CD8-positive, alpha-beta memory T cell (primary cell): ENCODE data around the gene NOD2. TPM values are rescaled to one million over a fixed set of nuclear protein-coding genes. Genes with fewer than 3 reads are reported as not detected.

Experiments used
- CTCF ChIA-PET: fragments of 350-600 bp; sonication (Branson Sonifier 250); formaldehyde crosslinking; loops from one replicate; lab custom pipeline; 2021; ENCODE audit warnings: antibody characterized with exemption; lab: Charles Lee
- POLR2A ChIA-PET: fragments of 350-600 bp; sonication (Branson Sonifier 250); formaldehyde crosslinking; loops from one replicate; lab custom pipeline; 2021; ENCODE audit warnings: antibody characterized with exemption; lab: Charles Lee
- DNase-seq, 5 donors: peaks; one replicate each; pipeline versions ENCODE4 v3.0.0 to v3.0.0-alpha.2; 2020 to 2022; ENCODE audit warnings: mixed read lengths in 1 of 5
- H3K27ac ChIP-seq: one replicate; pipeline ENCODE4 v1.7.0; 2013; ENCODE audit warnings: low read depth, mild to moderate bottlenecking, low read length, moderate library complexity
- H3K27me3 ChIP-seq: 2 replicates; pipeline ENCODE4 v1.7.0; 2013; ENCODE audit warnings: low read length, mild to moderate bottlenecking; ENCODE audit not compliant: insufficient read depth, poor library complexity, severe bottlenecking
- H3K36me3 ChIP-seq: 2 replicates; pipeline ENCODE4 v1.7.0; 2013; ENCODE audit warnings: mild to moderate bottlenecking, low read length, moderate library complexity; ENCODE audit not compliant: insufficient read depth
- H3K4me1 ChIP-seq: 2 replicates; pipeline ENCODE4 v1.7.0; 2013; ENCODE audit warnings: mild to moderate bottlenecking, low read length, moderate library complexity; ENCODE audit not compliant: insufficient read depth
- H3K4me3 ChIP-seq: 2 replicates; pipeline ENCODE4 v1.7.0; 2013; ENCODE audit warnings: mild to moderate bottlenecking, low read length
- H3K9me3 ChIP-seq: 2 replicates; pipeline ENCODE4 v1.7.0; 2013; ENCODE audit warnings: mild to moderate bottlenecking, low read length
- H3K27ac Mint-ChIP-seq, 8 donors: one replicate each; pipeline ENCODE4 v1.8.0; 2020 to 2021; ENCODE audit warnings: mixed read lengths in 8 of 8, mild to moderate bottlenecking in 6 of 8, inconsistent platforms in 3 of 8, moderate library complexity in 3 of 8
- H3K27me3 Mint-ChIP-seq, 2 donors: one replicate each; pipeline ENCODE4 v1.8.0; 2020 to 2021; ENCODE audit warnings: mixed read lengths in 2 of 2, mild to moderate bottlenecking in 1 of 2, moderate library complexity in 1 of 2
- H3K36me3 Mint-ChIP-seq, 3 donors: one replicate each; pipeline ENCODE4 v1.8.0; 2020 to 2021; ENCODE audit warnings: mixed read lengths in 3 of 3, inconsistent platforms in 1 of 3, mild to moderate bottlenecking in 1 of 3
- H3K4me1 Mint-ChIP-seq, 3 donors: one replicate each; pipeline ENCODE4 v1.8.0; 2020 to 2021; ENCODE audit warnings: mixed read lengths in 3 of 3, inconsistent platforms in 1 of 3, mild to moderate bottlenecking in 1 of 3
- H3K4me3 Mint-ChIP-seq, 7 donors: one replicate each; pipeline ENCODE4 v1.8.0; 2020 to 2021; ENCODE audit warnings: mixed read lengths in 7 of 7, mild to moderate bottlenecking in 6 of 7, moderate library complexity in 4 of 7, inconsistent platforms in 2 of 7
- H3K9me3 Mint-ChIP-seq, 5 donors: one replicate each; pipeline ENCODE4 v1.8.0; 2020 to 2022; ENCODE audit warnings: mixed read lengths in 5 of 5, mild to moderate bottlenecking in 3 of 5, moderate library complexity in 2 of 5, inconsistent platforms in 1 of 5
- polyA plus RNA-seq: library from polyadenylated mRNA; unstranded; fragments of 300-500 nt; fragmentation: Illumina TruSeq; gene quantifications from one replicate; pipeline ENCODE4 v1.2.3, GENCODE V29; 2021
- total RNA-seq, 2 experiments: library from RNA; stranded (reverse); gene quantifications; one replicate each; pipeline ENCODE4 v1.2.3, GENCODE V29; 2021

Gene NOD2
- total and polyA plus RNA-seq, 3 experiments from 2014 or later, result 1.8 to 1.9 (median 1.8) TPM

GRCh38 chr16:50696126-50696525 lies 2.7 kb downstream of the NOD2 start:
- CTCF ChIA-PET, result interaction anchor here (0.7 to 8.1 kb wide), 6 partner anchors 10 to 45 kb away, joined by 3 to 51 read pairs (median 5); partner anchors contain the start of gene CYLD

DNA sequence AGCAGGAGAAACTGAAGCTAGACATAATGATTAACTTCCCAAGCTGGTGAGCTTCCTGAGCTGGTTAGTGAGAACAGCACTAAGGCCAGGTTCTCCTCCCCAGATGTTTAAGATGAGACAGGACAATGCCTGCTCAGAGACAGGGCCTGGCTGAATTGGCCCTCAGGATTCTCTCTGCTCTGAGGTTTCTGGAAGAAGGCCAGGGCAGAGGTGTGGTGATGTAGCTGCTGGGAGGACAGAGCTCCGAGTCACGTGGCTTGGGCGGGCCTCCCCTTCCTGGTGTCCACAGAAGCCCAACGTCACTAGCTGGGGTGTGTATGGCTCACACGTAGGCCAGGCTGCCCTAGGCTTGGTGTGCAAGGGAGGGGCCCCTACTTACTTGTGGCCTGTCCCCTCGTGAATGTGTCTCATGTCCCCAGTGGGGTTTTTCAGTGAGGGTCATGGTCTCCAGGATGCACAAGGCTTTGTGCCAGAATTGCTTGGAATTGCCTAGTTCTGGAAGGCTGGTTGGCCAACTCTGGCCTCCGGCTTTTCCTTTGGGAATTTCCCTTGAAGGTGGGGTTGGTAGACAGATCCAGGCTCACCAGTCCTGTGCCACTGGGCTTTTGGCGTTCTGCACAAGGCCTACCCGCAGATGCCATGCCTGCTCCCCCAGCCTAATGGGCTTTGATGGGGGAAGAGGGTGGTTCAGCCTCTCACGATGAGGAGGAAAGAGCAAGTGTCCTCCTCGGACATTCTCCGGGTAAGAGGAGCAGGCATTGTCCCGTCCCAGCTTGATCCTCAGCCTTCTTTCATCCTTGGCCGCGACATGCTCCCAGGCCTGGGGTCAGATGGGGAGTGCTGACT lies 3.4 kb downstream of the NOD2 start:
- Histone ChIP-seq H3K9me3 (no peaks in the 10 kb centered on the region), H3K4me3 (peak overlapping the region; percentile 1), H3K36me3 (no peaks in the 10 kb centered on the region), H3K27me3 (no peaks in the 10 kb centered on the region), H3K4me1 (peaks cover 57% of the 10 kb centered on the region), H3K27ac (peak overlapping the region; percentile 78)
- H3K4me3 Mint-ChIP-seq, result peak overlapping the region; percentile 86 to 95 (median 93)
- CTCF ChIA-PET, result interaction anchor here (0.7 to 8.1 kb wide), 6 partner anchors 11 to 110 kb away, joined by 3 to 51 read pairs (median 4); partner anchors contain the start of gene CYLD
- H3K4me1 Mint-ChIP-seq, result peaks cover 58 to 75% (median 71%) of the 10 kb centered on the region in 3 donors
- H3K27me3 Mint-ChIP-seq, result peaks cover 0 to 3% of the 10 kb centered on the region in 2 donors
- H3K36me3 Mint-ChIP-seq, result peaks cover 2 to 7% (median 3%) of the 10 kb centered on the region in 3 donors
- POLR2A ChIA-PET, result interaction anchor here (1.3 to 3.7 kb wide), 6 partner anchors 10 to 48 kb away, joined by 3 to 16 read pairs (median 6); partner anchors contain the start of genes CYLD and SNX20
- DNase-seq, result peak in 4 of 5 donors; percentile 30 to 81 (median 52)
- H3K9me3 Mint-ChIP-seq, result no peaks in the 10 kb centered on the region
- peak overlapping the region; percentile 94 to 99 (median 98) for H3K27ac Mint-ChIP-seq

More at GRCh38 chr16:50696126-50696525, 2.7 kb downstream of the NOD2 start:
- Mint-ChIP-seq H3K4me1 (peaks cover 58 to 75% (median 71%) of the 10 kb centered on the region in 3 donors), H3K9me3 (no peaks in the 10 kb centered on the region), H3K4me3 (peak overlapping the region; percentile 14 to 94 (median 86)), H3K36me3 (peaks cover 2 to 5% (median 3%) of the 10 kb centered on the region in 3 donors), H3K27ac (peak overlapping the region; percentile 94 to 99 (median 98)), H3K27me3 (peaks cover 0 to 3% of the 10 kb centered on the region in 2 donors)
- peak overlapping the region; percentile 28 for H3K27ac ChIP-seq
- H3K9me3 ChIP-seq, result no peaks in the 10 kb centered on the region
- DNase-seq, result no peak
- no peak overlapping the region for H3K4me3 ChIP-seq
- no peaks in the 10 kb centered on the region for H3K36me3 ChIP-seq
- POLR2A ChIA-PET, result interaction anchor here (1.5 to 1.9 kb wide), 3 partner anchors 11 to 46 kb away, joined by 5 to 6 read pairs (median 5); partner anchors contain the start of gene CYLD
- H3K4me1 ChIP-seq, result peaks cover 57% of the 10 kb centered on the region
- no peaks in the 10 kb centered on the region for H3K27me3 ChIP-seq

GRCh38 chr16:50697421-50697715 lies 4.0 kb downstream of the NOD2 start:
- no peaks in the 10 kb centered on the region for H3K36me3 ChIP-seq
- no peaks in the 10 kb centered on the region for H3K9me3 ChIP-seq
- H3K4me3 ChIP-seq, result peak overlapping the region; percentile 75
- no peaks in the 10 kb centered on the region for H3K9me3 Mint-ChIP-seq
- H3K27me3 Mint-ChIP-seq, result peaks cover 0 to 3% of the 10 kb centered on the region in 2 donors
- peak overlapping the region; percentile 91 to 97 (median 94) for H3K4me3 Mint-ChIP-seq
- POLR2A ChIA-PET, result interaction anchor here (1.3 to 3.7 kb wide), 5 partner anchors 11 to 47 kb away, joined by 3 to 16 read pairs (median 5); partner anchors contain the start of genes CYLD and SNX20
- CTCF ChIA-PET, result interaction anchor here (1.1 to 8.1 kb wide), 6 partner anchors 11 to 109 kb away, joined by 3 to 51 read pairs (median 4); no protein-coding TSS in a partner anchor
- H3K36me3 Mint-ChIP-seq, result peaks cover 2 to 7% (median 3%) of the 10 kb centered on the region in 3 donors
- H3K4me1 Mint-ChIP-seq, result peaks cover 56 to 74% (median 71%) of the 10 kb centered on the region in 3 donors
- H3K4me1 ChIP-seq, result peaks cover 57% of the 10 kb centered on the region
- H3K27ac Mint-ChIP-seq, result peak overlapping the region; percentile 94 to 99 (median 98)
- no peaks in the 10 kb centered on the region for H3K27me3 ChIP-seq
- DNase-seq, result no peak
- peak overlapping the region; percentile 78 for H3K27ac ChIP-seq

DNA sequence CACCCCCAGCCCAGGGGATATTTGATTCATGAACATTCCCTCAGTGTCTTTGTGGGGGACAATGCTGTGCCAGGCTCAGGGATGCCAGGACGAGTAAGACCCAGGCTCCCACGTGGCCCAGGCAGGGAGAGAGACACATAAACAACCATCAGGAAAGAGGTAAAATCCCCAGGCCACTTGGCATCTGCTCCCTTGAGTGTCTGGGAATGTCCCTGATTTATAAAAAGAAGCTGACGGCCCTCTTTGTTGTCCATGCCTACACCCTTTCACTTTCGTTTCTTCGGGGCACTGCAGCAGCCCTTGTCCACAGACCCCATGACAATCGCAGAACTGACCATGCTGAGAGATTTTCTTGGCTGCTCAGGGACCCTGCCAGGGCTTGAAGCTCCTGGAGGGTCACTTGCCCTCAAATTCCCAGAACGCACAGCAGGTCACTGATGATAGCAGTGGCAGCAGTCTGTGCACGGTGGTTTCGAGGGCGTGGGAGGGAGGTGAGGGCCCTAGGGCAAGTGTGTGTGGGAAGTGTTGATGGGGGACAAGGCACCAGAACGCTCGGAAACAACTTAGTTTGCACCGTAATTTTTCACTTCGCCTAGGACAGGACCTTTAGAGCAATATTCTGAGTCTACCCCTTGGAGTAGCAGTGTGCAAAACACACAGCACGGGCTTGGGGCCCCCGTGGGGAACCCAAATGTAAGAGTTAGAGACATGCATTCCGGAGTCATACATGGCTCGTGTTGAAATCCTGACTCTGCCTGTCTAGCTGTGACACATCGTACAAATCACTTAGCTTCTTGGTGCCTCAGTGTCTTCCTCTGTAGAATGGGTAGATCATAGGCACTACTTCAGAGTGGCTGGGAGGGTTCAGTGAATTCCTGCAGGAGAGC lies 4.7 kb downstream of the NOD2 start:
- H3K4me1 ChIP-seq, result peaks cover 57% of the 10 kb centered on the region

GRCh38 chr16:50699326-50700159 lies 6.1 kb downstream of the NOD2 start:
- Histone ChIP-seq H3K27me3 (no peaks in the 10 kb centered on the region), H3K36me3 (no peaks in the 10 kb centered on the region), H3K27ac (no peak overlapping the region), H3K4me1 (peaks cover 47% of the 10 kb centered on the region), H3K4me3 (no peak overlapping the region), H3K9me3 (peaks cover 9% of the 10 kb centered on the region)
- peaks cover 2 to 13% (median 12%) of the 10 kb centered on the region in 3 donors for H3K36me3 Mint-ChIP-seq
- ChIA-PET CTCF (interaction anchor here (1.3 to 8.1 kb wide), 3 partner anchors 32 to 106 kb away, joined by 3 to 51 read pairs (median 5); partner anchors contain the start of gene CYLD), POLR2A (interaction anchor here (3.7 kb wide), 1 partner anchor 18 kb away, joined by 16 read pairs; the partner anchor contains the start of gene SNX20)
- peaks cover 0 to 1% of the 10 kb centered on the region in 2 donors for H3K27me3 Mint-ChIP-seq
- H3K4me1 Mint-ChIP-seq, result peaks cover 42 to 62% (median 55%) of the 10 kb centered on the region in 3 donors
- DNase-seq, result no peak
- peak overlapping the region; percentile 10 to 97 (median 84) for H3K4me3 Mint-ChIP-seq
- H3K9me3 Mint-ChIP-seq, result peaks cover 3 to 14% (median 9%) of the 10 kb centered on the region in 5 donors
- peak overlapping the region; percentile 51 to 99 (median 97) for H3K27ac Mint-ChIP-seq

More for the DNA sequence above, 4.7 kb downstream of the NOD2 start:
- ChIA-PET POLR2A (interaction anchor here (1.0 to 3.7 kb wide), 5 partner anchors 15 to 632 kb away, joined by 4 to 16 read pairs (median 5); partner anchors contain the start of genes HEATR3 and SNX20), CTCF (interaction anchor here (1.1 to 8.1 kb wide), 6 partner anchors 17 to 108 kb away, joined by 3 to 51 read pairs (median 4); partner anchors contain the start of gene CYLD)
- Histone ChIP-seq H3K27me3 (no peaks in the 10 kb centered on the region), H3K4me3 (peak overlapping the region; percentile 75), H3K27ac (peak overlapping the region; percentile 78), H3K36me3 (no peaks in the 10 kb centered on the region), H3K9me3 (no peaks in the 10 kb centered on the region)
- Mint-ChIP-seq H3K27ac (peak overlapping the region; percentile 94 to 99 (median 98)), H3K9me3 (peaks cover 0 to 2% (median 0%) of the 10 kb centered on the region in 5 donors), H3K27me3 (peaks cover 0 to 1% of the 10 kb centered on the region in 2 donors), H3K4me1 (peaks cover 51 to 71% (median 66%) of the 10 kb centered on the region in 3 donors), H3K36me3 (peaks cover 2 to 7% (median 3%) of the 10 kb centered on the region in 3 donors), H3K4me3 (peak overlapping the region; percentile 91 to 97 (median 94))
- DNase-seq, result peak in 3 of 5 donors; percentile 24 to 57 (median 50)

DNA sequence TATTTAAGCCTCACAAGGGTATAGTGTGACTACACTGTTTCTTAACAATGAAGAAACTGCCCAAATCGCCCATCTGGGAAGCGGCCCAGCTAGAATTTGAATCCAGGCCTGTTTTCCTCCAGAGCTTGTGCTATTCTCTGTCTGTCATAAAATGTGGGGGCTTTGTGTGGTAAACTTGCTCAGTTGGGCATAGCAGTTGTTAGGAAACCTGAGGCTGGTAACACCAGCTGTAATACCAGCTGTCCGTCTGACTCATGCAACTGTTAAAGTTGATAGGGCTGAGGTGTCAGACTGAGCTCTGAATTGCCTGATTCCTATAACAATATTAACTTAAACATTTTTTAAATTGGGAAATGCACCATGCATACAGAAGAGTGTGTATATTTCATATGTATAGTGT lies 9.3 kb downstream of the NOD2 start:
- DNase-seq, result no peak
- Mint-ChIP-seq H3K9me3 (peaks cover 9 to 27% (median 17%) of the 10 kb centered on the region in 5 donors), H3K4me3 (no peak overlapping the region), H3K27ac (peak overlapping the region in 2 of 8 donors; percentile 52 to 62), H3K27me3 (peaks cover 0 to 1% of the 10 kb centered on the region in 2 donors), H3K36me3 (peaks cover 11 to 23% (median 22%) of the 10 kb centered on the region in 3 donors), H3K4me1 (peaks cover 14 to 30% (median 27%) of the 10 kb centered on the region in 3 donors)
- Histone ChIP-seq H3K27ac (no peak overlapping the region), H3K4me3 (no peak overlapping the region), H3K27me3 (no peaks in the 10 kb centered on the region), H3K36me3 (no peaks in the 10 kb centered on the region), H3K4me1 (peaks cover 23% of the 10 kb centered on the region), H3K9me3 (peaks cover 10% of the 10 kb centered on the region)
- POLR2A ChIA-PET, result no interaction called here
- CTCF ChIA-PET, result interaction anchor here (1.1 to 8.1 kb wide), 5 partner anchors 16 to 104 kb away, joined by 3 to 51 read pairs (median 4); no protein-coding TSS in a partner anchor
